RKO (cell line): ENCODE data around the gene FBXL14.

Experiments
- DNase-seq: peaks from one replicate; pipeline ENCODE4 v3.0.0-alpha.2; 2016; ENCODE audit warnings: low spot score

The FBXL14 gene

DNA sequence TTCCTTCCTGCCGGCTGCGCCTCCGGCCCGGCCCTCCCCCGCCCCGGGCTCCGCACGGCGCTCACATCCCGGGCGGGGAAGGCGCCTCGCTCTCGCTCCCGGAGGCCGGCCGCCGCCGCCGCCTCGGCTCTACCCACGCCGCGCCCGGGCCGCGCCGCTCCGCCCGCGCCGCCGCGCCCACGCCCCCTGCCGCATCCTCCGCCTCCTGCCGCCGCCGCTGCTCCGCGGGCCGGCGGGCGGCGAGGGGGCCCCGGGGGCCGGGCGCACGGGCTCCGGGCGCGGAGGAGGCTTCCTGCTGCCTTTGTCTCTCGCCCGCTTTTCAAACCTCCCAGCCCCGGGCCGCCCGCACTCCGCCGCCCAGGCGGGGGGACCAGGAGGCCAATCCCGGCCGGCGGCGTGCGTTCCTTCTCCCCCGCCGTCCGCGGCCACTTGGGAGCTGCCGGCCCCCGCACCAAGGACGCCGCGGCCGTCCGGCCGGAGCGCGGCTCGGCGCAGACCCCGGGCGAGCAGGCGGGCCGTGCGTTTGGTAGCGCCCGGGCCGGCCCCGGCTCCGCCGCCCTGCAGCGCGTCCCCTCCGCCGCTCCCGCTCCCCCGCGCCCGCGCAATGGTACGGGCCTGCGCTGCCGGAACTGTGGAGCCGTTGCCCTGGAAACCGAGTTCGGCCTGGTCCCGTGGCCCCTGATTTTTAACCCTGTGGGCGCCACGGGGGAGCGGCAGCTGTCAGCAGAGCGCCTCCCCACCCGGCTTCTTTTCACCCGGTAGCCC, at the start of gene FBXL14:
TSS of gene FBXL14 (minus strand) at position 321 of the 765 bp plus-strand sequence. CDS start 515 bp downstream, outside the sequence.
- DNase-seq, result peak; percentile 92

GRCh38 chr12:1643905-1644533, 49.6 kb upstream of the FBXL14 start:
- no peak for DNase-seq

GRCh38 chr12:1643043-1643442, 48.7 kb upstream of the FBXL14 start:
- DNase-seq, result no peak

DNA sequence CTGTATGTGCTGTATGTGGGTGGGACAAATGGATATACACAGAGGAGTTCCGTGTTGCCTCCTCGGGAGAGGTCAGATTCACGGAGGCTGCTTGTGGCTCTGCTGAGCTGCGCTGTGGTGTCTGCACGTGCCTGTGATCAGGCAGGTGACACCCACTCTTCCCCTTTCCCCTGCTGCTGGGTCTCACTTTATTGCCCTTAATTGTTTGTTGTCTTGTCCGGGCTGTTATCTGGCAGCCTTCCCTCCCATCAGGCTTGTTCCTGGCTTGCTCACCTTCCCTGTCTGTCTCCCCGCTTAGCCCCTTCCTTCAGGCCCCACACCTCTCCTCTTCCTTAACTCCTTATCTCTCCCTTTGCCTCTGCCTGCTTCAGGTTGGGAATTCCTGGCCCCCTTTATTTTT, 48.1 kb upstream of the FBXL14 start:
- DNase-seq, result no peak

DNA sequence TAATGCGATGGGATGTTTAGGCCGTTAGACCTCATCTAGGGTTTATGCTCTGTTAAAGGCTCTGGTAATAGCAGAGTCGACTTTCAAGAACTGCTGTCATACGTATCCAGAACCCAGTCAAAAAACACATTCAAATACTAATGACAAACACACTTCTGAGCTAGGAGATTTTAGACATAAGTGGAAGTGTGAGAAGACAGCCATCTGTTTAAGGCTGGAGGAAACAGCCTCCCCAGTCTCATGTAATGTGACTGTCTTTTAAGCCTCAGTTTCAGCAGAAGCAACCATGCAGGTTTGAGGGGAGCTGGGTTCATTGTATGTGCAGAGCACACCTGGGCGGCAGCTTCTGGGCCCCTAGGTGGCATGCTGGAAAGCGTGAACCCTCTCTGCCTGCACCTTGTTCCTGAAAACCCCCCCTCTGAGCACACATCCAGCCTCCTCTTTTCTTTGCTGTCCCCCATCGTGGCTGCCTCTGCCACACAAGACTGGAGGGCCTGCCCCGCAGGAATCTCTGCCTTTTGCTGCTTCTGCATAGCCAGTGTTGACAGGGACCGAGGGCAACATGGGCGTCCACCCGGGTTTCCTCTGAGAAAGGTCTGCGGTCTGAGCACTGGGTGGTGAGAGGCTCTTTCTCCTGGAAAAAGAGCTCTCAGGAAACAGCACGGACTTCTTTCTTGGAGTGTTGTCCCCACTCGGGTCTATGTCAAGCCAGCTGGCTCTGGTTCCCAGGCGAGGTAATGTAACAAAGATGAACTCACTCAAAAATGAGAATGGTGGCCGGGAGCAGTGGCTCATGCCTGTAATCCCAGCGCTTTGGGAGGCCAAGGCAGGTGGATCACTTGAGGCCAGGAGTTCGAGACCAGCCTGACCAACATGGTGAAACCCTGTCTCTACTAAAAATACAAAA, 46.2 kb upstream of the FBXL14 start:
- no peak for DNase-seq

DNA sequence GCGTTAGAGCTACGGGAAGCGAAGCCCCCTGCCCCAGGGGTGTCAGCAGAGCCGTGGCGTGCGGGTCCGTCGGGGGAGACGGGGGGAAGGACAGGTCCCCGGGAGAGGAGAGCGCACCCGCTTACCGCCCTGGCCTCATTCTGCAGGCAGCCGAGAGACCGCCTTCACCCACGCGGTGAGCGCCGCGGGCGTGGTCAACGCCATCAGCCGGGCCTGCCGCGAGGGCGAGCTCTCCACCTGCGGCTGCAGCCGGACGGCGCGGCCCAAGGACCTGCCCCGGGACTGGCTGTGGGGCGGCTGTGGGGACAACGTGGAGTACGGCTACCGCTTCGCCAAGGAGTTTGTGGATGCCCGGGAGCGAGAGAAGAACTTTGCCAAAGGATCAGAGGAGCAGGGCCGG, 45.2 kb upstream of the FBXL14 start:
- no peak for DNase-seq

GRCh38 chr12:1638203-1638602, 43.8 kb upstream of the FBXL14 start:
- no peak for DNase-seq

- no peak for DNase-seq
Measured at GRCh38 chr12:1635301-1636095, 41.1 kb upstream of the FBXL14 start.

GRCh38 chr12:1634590-1635191, 40.3 kb upstream of the FBXL14 start:
- DNase-seq, result peak; percentile 78

GRCh38 chr12:1634149-1634548, 39.8 kb upstream of the FBXL14 start:
- no peak for DNase-seq

DNA sequence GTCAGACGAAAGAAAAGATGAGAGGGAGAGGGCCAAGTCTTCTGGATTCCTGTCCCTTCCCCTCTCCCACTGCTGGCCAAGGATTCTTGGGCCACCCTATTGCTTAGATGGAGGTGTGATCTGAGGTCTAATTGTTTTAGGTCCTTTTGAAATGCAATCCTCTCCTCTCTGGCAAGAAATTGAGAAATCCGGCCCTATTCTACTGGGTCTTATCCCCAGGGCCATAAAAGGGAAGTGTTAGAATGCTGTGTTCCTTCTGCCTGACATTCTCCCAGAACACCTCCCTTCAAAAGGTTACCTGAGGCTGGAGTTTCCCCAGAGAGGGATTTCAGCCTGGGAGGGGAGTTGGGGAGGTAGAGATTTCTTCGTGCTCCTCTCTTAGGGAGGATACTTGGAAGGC, 39.1 kb upstream of the FBXL14 start:
- no peak for DNase-seq

DNA sequence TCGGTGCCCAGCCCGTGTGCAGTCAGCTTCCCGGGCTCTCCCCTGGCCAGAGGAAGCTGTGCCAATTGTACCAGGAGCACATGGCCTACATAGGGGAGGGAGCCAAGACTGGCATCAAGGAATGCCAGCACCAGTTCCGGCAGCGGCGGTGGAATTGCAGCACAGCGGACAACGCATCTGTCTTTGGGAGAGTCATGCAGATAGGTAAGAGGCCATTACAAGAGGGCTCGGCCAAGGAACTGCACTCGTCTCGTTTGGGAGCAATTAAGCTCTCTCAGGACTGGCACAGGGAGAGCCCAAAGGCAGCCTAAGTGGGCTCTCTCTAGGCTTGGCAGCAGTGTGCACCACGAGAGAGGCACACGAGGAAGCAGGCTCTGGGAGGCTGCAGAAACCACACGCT, 38.3 kb upstream of the FBXL14 start:
- no peak for DNase-seq

GRCh38 chr12:1630827-1631591, 36.6 kb upstream of the FBXL14 start:
- no peak for DNase-seq

DNA sequence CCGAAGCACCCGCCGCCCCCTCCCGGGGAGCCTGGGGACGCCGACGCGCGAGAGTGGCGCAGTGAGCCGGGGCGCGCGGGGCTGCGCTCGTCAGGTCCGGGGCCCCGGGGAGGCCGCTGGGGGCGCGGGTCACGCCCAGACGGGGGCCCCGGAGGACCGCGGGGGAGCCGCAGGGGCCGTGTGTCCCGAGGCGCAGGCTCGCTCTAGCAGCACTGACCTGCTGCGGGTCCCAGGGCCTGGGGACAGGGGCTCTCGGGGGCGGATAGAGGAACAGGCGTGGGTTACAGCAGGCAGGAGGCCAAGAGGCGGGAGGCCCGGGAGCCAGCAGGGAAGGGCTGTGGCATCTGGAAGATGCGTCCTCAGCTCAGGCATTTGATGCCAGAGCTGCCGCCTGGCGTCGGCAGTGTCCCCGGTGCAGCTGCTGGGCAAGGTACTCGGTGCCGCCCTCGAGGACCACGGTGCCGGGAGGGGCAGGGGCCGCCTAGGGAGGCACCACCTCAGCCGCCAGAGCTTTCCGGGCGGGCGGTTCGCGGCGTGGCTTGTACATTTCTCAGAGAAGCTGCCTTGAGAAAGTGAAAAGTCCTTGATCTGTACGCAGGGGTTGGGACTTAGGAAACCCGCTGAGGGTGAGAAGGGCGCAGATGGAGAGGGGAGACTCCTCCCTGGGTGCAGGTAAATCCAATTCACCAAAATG, 35.9 kb upstream of the FBXL14 start:
- no peak for DNase-seq

DNA sequence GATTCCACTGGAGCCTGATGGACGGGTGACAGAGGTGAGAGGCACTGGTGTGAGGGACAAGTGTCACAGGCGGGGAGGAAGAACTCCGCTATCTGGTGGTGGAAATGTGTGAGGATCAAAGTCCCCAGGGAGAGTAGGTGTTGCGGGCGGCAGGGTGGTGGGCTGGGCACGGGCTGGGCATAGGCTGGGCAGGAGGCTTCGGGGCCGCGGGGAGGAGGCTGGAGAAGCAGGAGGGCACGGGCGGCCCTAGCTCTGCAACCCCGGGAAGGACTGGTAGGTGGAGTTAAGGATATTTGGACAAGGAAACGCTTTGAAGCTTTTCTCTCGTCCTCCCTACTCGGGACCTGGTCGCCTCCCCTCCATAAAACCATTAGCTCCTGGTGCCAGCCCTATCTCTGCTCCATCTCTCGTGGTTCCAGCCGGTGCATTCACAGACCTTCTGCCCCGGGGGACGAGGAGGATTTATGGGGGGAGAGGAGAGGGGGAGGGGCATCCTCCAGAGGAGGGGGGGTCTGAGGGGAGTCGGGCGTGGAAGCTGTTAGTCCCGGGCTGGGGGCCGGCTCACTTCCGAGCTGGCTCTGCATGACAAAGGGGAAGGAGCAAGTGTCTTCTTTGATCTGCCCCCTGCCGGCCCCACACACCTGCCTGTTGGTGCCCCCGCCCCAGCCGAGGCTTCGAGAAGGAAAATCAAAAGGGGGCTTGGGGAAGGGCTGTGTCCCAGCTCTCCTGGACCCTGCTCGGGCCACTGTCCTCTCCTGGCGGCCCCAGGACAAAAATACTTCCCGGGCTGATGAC, 35.2 kb upstream of the FBXL14 start:
- DNase-seq, result no peak

DNA sequence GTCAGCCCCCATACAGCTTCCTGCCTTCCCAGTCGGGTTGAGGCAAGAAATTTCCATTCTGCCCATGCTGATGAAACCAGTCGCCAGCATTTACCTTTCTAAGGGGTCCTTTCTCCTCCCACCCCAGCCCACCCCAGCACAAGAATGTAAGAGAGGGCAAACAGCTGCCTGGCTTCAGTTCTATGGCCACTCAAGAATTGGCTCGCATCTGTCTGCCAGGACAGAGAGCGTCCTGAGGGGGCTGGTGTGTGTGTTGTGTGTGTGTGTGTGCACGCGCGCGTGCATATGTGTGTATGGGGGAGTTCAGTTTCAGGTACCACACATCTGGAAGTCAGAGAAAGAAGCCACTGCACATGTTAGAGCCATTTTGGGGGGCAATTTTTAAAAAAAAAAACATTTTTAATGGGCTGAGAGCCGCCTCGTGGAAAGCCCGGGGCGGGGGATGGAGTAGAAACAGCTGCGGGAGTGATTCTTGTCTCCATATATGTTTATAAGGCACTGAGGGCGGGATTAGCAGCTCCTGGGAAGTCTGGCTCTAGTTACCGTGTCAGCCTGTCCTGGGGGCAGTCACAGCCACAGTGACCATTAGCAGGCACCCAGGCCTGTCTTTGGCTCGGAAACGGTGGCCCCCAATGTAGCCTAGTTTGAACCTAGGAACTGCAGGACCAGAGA, 34.4 kb upstream of the FBXL14 start, which contains the start of gene WNT5B:
TSS of gene WNT5B (plus strand) at position 566 of the 672 bp plus-strand sequence. CDS start 2,124 bp downstream, outside the sequence.
- DNase-seq, result no peak

DNA sequence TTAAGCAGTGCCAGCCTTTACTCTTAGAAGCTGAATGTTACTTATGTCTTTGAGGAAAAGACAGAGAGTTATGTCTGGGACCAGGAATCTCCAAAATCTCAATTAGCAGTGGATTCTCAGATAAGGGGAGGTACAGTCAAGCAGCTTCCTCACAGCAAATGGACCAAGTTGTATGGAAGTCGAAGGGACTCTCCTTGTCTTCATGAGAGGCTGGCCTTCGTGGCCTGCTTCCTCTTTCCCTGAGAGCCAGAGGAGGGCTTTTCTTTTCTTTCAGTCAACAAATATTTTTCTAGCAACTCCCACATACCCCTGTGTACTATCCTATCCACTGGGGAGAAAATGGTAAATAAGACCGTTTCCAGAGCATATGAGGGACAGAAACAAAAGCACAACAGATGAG, 28.0 kb upstream of the FBXL14 start:
- DNase-seq, result no peak

GRCh38 chr12:1620092-1620491, 25.7 kb upstream of the FBXL14 start:
- no peak for DNase-seq

DNA sequence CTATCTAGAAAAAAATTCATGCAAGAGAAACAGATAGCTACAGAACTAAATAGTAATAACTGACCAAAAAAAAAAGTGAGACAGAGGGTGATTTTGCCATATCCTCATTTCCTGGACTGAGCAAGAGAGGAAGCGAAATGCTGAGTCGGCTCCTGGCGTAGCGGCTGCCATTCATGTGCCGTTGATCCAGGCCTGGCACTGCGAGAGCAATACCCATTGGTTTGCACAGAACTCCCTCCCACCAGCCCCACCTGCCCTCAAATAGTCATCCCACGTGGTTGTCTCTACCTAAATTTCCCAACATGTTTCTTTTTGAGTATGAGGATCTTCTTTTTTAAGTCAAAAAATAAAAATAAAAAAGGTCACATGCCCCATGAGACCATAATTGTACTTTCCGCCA, 25.2 kb upstream of the FBXL14 start:
- no peak for DNase-seq
